Effector memory CD4-positive, alpha-beta T cell (primary cell): ENCODE data around the gene EXTL1.
"Not testable (repeated sequence)": the region's sequence is repeated elsewhere in the genome, so short reads cannot be mapped to it uniquely, and the experiment has no call there.

Experiments used
- DNase-seq, 3 donors: peaks; one replicate each; pipeline ENCODE4 v3.0.0-alpha.2; 2020
- H3K27ac ChIP-seq: 2 replicates; pipeline ENCODE4 v1.7.0; 2013; ENCODE audit warnings: mild to moderate bottlenecking, low read length, moderate library complexity; ENCODE audit not compliant: insufficient read depth, poor library complexity, severe bottlenecking
- H3K27me3 ChIP-seq: replicated peaks from 2 replicates; pipeline ENCODE4 v1.7.0; 2013; ENCODE audit warnings: mild to moderate bottlenecking, low read length; ENCODE audit not compliant: insufficient read depth, control insufficient read depth, poor library complexity, severe bottlenecking
- H3K36me3 ChIP-seq: 2 replicates; pipeline ENCODE4 v1.7.0; 2013; ENCODE audit warnings: mild to moderate bottlenecking, low read length, moderate library complexity; ENCODE audit not compliant: control insufficient read depth, insufficient read depth
- H3K4me1 ChIP-seq: 2 replicates; pipeline ENCODE4 v1.7.0; 2013; ENCODE audit warnings: low read length, mild to moderate bottlenecking; ENCODE audit not compliant: control insufficient read depth, insufficient read depth, poor library complexity, severe bottlenecking
- H3K4me3 ChIP-seq: 2 replicates; pipeline ENCODE4 v1.7.0; 2013; ENCODE audit warnings: low read length, low read depth, mild to moderate bottlenecking; ENCODE audit not compliant: insufficient read depth, poor library complexity, severe bottlenecking
- H3K9me3 ChIP-seq: 2 replicates; pipeline ENCODE4 v1.7.0; 2013; ENCODE audit warnings: mild to moderate bottlenecking, low read length, moderate library complexity; ENCODE audit not compliant: control insufficient read depth
- total RNA-seq, 3 donors: gene quantifications; one replicate each; lab custom pipeline; 2026; lab: John Stamatoyannopoulos, UW

The EXTL1 gene
- total RNA-seq = 0.35 to 0.52 (median 0.39) reads per million in 3 donors

GRCh38 chr1:26021647-26022403, at the start of gene EXTL1:
Gene EXTL1 (plus strand): TSS chr1:26021775. CDS start chr1:26022647, 872 bp downstream.
- Histone ChIP-seq H3K4me3 (no peak within 1 kb of the TSS), H3K36me3 (no peaks in the 10 kb centered on the region), H3K27ac (no peak within 1 kb of the TSS), H3K9me3 (no peaks in the 10 kb centered on the region), H3K27me3 (no peaks in the 10 kb centered on the region), H3K4me1 (no peaks in the 10 kb centered on the region)
- DNase-seq = no peak

- Histone ChIP-seq H3K27me3 (no peaks in the 10 kb centered on the region), H3K9me3 (no peaks in the 10 kb centered on the region), H3K4me3 (peak overlapping the region; percentile 3), H3K4me1 (peaks cover 12% of the 10 kb centered on the region), H3K27ac (peak overlapping the region; percentile 23), H3K36me3 (peaks cover 23% of the 10 kb centered on the region)
- DNase-seq = no peak
Measured at GRCh38 chr1:25971811-25972180, 49.8 kb upstream of the EXTL1 start.

GRCh38 chr1:25973610-25974321, 47.8 kb upstream of the EXTL1 start:
- Histone ChIP-seq H3K9me3 (no peaks in the 10 kb centered on the region), H3K27ac (no peak overlapping the region), H3K36me3 (peaks cover 31% of the 10 kb centered on the region), H3K4me1 (peaks cover 12% of the 10 kb centered on the region), H3K4me3 (no peak overlapping the region), H3K27me3 (no peaks in the 10 kb centered on the region)
- no peak for DNase-seq

- H3K4me3 ChIP-seq = no peak overlapping the region
- DNase-seq = no peak
- H3K4me1 ChIP-seq = no peaks in the 10 kb centered on the region
- peaks cover 53% of the 10 kb centered on the region for H3K36me3 ChIP-seq
- H3K27ac ChIP-seq = no peak overlapping the region
- H3K27me3 ChIP-seq = no peaks in the 10 kb centered on the region
- H3K9me3 ChIP-seq = no peaks in the 10 kb centered on the region
Measured at GRCh38 chr1:25977801-25978200, 43.8 kb upstream of the EXTL1 start.

GRCh38 chr1:25978403-25978802, 43.2 kb upstream of the EXTL1 start:
- Histone ChIP-seq H3K27ac (no peak overlapping the region), H3K36me3 (peaks cover 58% of the 10 kb centered on the region), H3K27me3 (no peaks in the 10 kb centered on the region), H3K4me1 (no peaks in the 10 kb centered on the region), H3K4me3 (no peak overlapping the region), H3K9me3 (no peaks in the 10 kb centered on the region)
- no peak for DNase-seq

- no peaks in the 10 kb centered on the region for H3K4me1 ChIP-seq
- no peaks in the 10 kb centered on the region for H3K9me3 ChIP-seq
- H3K27ac ChIP-seq = no peak overlapping the region
- H3K4me3 ChIP-seq = no peak overlapping the region
- peaks cover 58% of the 10 kb centered on the region for H3K36me3 ChIP-seq
- no peak for DNase-seq
- H3K27me3 ChIP-seq = no peaks in the 10 kb centered on the region
Measured at GRCh38 chr1:25979210-25979609, 42.4 kb upstream of the EXTL1 start.

- H3K27me3 ChIP-seq = no peaks in the 10 kb centered on the region
- H3K36me3 ChIP-seq = peaks cover 38% of the 10 kb centered on the region
- no peak overlapping the region for H3K4me3 ChIP-seq
- no peaks in the 10 kb centered on the region for H3K9me3 ChIP-seq
- no peak for DNase-seq
- H3K4me1 ChIP-seq = peaks cover 3% of the 10 kb centered on the region
- H3K27ac ChIP-seq = no peak overlapping the region
Measured at GRCh38 chr1:25985171-25985570, 36.4 kb upstream of the EXTL1 start.

- no peak for DNase-seq
- Histone ChIP-seq H3K4me1 (peaks cover 5% of the 10 kb centered on the region), H3K36me3 (peaks cover 37% of the 10 kb centered on the region), H3K4me3 (no peak overlapping the region), H3K27ac (no peak overlapping the region), H3K9me3 (no peaks in the 10 kb centered on the region), H3K27me3 (no peaks in the 10 kb centered on the region)
Measured at GRCh38 chr1:25985670-25986069, 35.9 kb upstream of the EXTL1 start.

GRCh38 chr1:25986773-25987172, 34.8 kb upstream of the EXTL1 start:
- H3K4me3 ChIP-seq, H3K27ac ChIP-seq, DNase-seq, H3K9me3 ChIP-seq, H3K27me3 ChIP-seq, H3K4me1 ChIP-seq: not testable (repeated sequence)
- peaks cover 30% of the 10 kb centered on the region for H3K36me3 ChIP-seq

- Histone ChIP-seq H3K4me1 (peaks cover 8% of the 10 kb centered on the region), H3K9me3 (no peaks in the 10 kb centered on the region), H3K27ac (no peak overlapping the region), H3K27me3 (no peaks in the 10 kb centered on the region), H3K36me3 (peaks cover 20% of the 10 kb centered on the region), H3K4me3 (no peak overlapping the region)
- DNase-seq = no peak
Measured at GRCh38 chr1:25987951-25988350, 33.6 kb upstream of the EXTL1 start.
